Measurements from ENCODE around the gene ADAMTSL5. TPM values are rescaled to one million over a fixed set of nuclear protein-coding genes. Genes with fewer than 3 reads are reported as not detected.
A peak's percentile ranks its signal among the peaks of the same experiment; 100 is the strongest.

The ADAMTSL5 gene
- total and polyA plus RNA-seq, 4 experiments from 2014 or later = 1.5 to 3.6 (median 2.4) TPM

GRCh38 chr19:1467215-1467489 is 45.7 kb downstream of the ADAMTSL5 start:
- H3K27me3 Mint-ChIP-seq = no peaks in the 10 kb centered on the region
- H3K27ac Mint-ChIP-seq = no peak overlapping the region
- ChIA-PET CTCF (ENCODE audit: partially characterized antibody) (interaction anchor here (1.2 kb wide), 1 partner anchor 30 kb away, joined by 3 read pairs; no protein-coding TSS in a partner anchor), POLR2A (ENCODE audit: partially characterized antibody) (interaction anchor here (0.7 to 1.3 kb wide), 2 partner anchors 11 to 110 kb away, joined by 3 to 4 read pairs; no protein-coding TSS in a partner anchor)
- Histone ChIP-seq H3K9me3 (ENCODE audit: control insufficient read depth in 1 of 2, low read length in 2 of 2) (no peaks in the 10 kb centered on the region), H3K4me1 (ENCODE audit: insufficient read depth, low read length) (peaks cover 54% of the 10 kb centered on the region), H3K27me3 (ENCODE audit: insufficient read depth, low read length) (no peaks in the 10 kb centered on the region), H3K4me3 (ENCODE audit: low read length in 2 of 2) (no peak overlapping the region), H3K36me3 (ENCODE audit: insufficient read depth, low read length) (no peaks in the 10 kb centered on the region), H3K27ac (ENCODE audit: low read depth, low read length) (no peak overlapping the region)
- H3K4me3 Mint-ChIP-seq = no peak overlapping the region
- no peaks in the 10 kb centered on the region for H3K36me3 Mint-ChIP-seq
- H3K4me1 Mint-ChIP-seq = peaks cover 0 to 14% (median 7%) of the 10 kb centered on the region in 4 donors
- intact Hi-C loops (cut with micrococcal nuclease) = no loop called here
- no peak for DNase-seq
- H3K9me3 Mint-ChIP-seq = no peaks in the 10 kb centered on the region

GRCh38 chr19:1466461-1467214 is 46.2 kb downstream of the ADAMTSL5 start:
- H3K9me3 Mint-ChIP-seq = no peaks in the 10 kb centered on the region
- DNase-seq = no peak
- H3K27me3 Mint-ChIP-seq = no peaks in the 10 kb centered on the region
- H3K27me3 ChIP-seq (ENCODE audit: insufficient read depth, low read length) = no peaks in the 10 kb centered on the region
- no peak overlapping the region for H3K4me3 ChIP-seq (ENCODE audit: low read length in 2 of 2)
- no peak overlapping the region for H3K27ac Mint-ChIP-seq
- no peak overlapping the region for H3K4me3 Mint-ChIP-seq
- ChIA-PET CTCF (ENCODE audit: partially characterized antibody) (interaction anchor here (0.8 to 1.2 kb wide), 3 partner anchors 14 to 29 kb away, joined by 3 read pairs; no protein-coding TSS in a partner anchor), POLR2A (ENCODE audit: partially characterized antibody) (interaction anchor here (0.7 to 1.3 kb wide), 2 partner anchors 11 to 109 kb away, joined by 3 to 4 read pairs; no protein-coding TSS in a partner anchor)
- no peaks in the 10 kb centered on the region for H3K9me3 ChIP-seq (ENCODE audit: control insufficient read depth in 1 of 2, low read length in 2 of 2)
- no peaks in the 10 kb centered on the region for H3K36me3 ChIP-seq (ENCODE audit: insufficient read depth, low read length)
- no peaks in the 10 kb centered on the region for H3K36me3 Mint-ChIP-seq
- peaks cover 0 to 10% (median 5%) of the 10 kb centered on the region in 4 donors for H3K4me1 Mint-ChIP-seq
- peaks cover 49% of the 10 kb centered on the region for H3K4me1 ChIP-seq (ENCODE audit: insufficient read depth, low read length)
- no peak overlapping the region for H3K27ac ChIP-seq (ENCODE audit: low read depth, low read length)
- intact Hi-C loops (cut with micrococcal nuclease) = no loop called here

- CTCF ChIA-PET (ENCODE audit: partially characterized antibody) = interaction anchor here (0.8 to 1.2 kb wide), 3 partner anchors 13 to 29 kb away, joined by 3 read pairs; no protein-coding TSS in a partner anchor
- intact Hi-C loops (cut with micrococcal nuclease) = no loop called here
- Histone ChIP-seq H3K36me3 (ENCODE audit: insufficient read depth, low read length) (no peaks in the 10 kb centered on the region), H3K4me1 (ENCODE audit: insufficient read depth, low read length) (peaks cover 43% of the 10 kb centered on the region), H3K27me3 (ENCODE audit: insufficient read depth, low read length) (no peaks in the 10 kb centered on the region), H3K27ac (ENCODE audit: low read depth, low read length) (no peak overlapping the region), H3K9me3 (ENCODE audit: control insufficient read depth in 1 of 2, low read length in 2 of 2) (no peaks in the 10 kb centered on the region), H3K4me3 (ENCODE audit: low read length in 2 of 2) (no peak overlapping the region)
- Mint-ChIP-seq H3K4me3 (no peak overlapping the region), H3K4me1 (peaks cover 0 to 4% (median 1%) of the 10 kb centered on the region in 4 donors), H3K9me3 (no peaks in the 10 kb centered on the region), H3K27me3 (no peaks in the 10 kb centered on the region), H3K36me3 (no peaks in the 10 kb centered on the region), H3K27ac (no peak overlapping the region)
- POLR2A ChIA-PET (ENCODE audit: partially characterized antibody) = interaction anchor here (1.3 kb wide), 1 partner anchor 10 kb away, joined by 4 read pairs; no protein-coding TSS in a partner anchor
- DNase-seq = no peak
Measured at GRCh38 chr19:1466018-1466460, 46.8 kb downstream of the ADAMTSL5 start.

GRCh38 chr19:1465191-1466016 is 47.4 kb downstream of the ADAMTSL5 start:
- Mint-ChIP-seq H3K9me3 (no peaks in the 10 kb centered on the region), H3K4me1 (peaks cover 0 to 3% (median 0%) of the 10 kb centered on the region in 4 donors), H3K4me3 (no peak overlapping the region), H3K27ac (no peak overlapping the region), H3K27me3 (no peaks in the 10 kb centered on the region), H3K36me3 (no peaks in the 10 kb centered on the region)
- no peak overlapping the region for H3K27ac ChIP-seq (ENCODE audit: low read depth, low read length)
- no peaks in the 10 kb centered on the region for H3K27me3 ChIP-seq (ENCODE audit: insufficient read depth, low read length)
- peak in 1 of 5 donors; percentile 31 for DNase-seq
- ChIA-PET CTCF (ENCODE audit: partially characterized antibody) (interaction anchor here (0.7 to 1.2 kb wide), 4 partner anchors 13 to 40 kb away, joined by 3 read pairs; no protein-coding TSS in a partner anchor), POLR2A (ENCODE audit: partially characterized antibody) (interaction anchor here (1.3 kb wide), 1 partner anchor 10 kb away, joined by 4 read pairs; no protein-coding TSS in a partner anchor)
- H3K4me1 ChIP-seq (ENCODE audit: insufficient read depth, low read length) = peaks cover 39% of the 10 kb centered on the region
- H3K9me3 ChIP-seq (ENCODE audit: control insufficient read depth in 1 of 2, low read length in 2 of 2) = no peaks in the 10 kb centered on the region
- H3K36me3 ChIP-seq (ENCODE audit: insufficient read depth, low read length) = no peaks in the 10 kb centered on the region
- intact Hi-C loops (cut with micrococcal nuclease) = no loop called here
- no peak overlapping the region for H3K4me3 ChIP-seq (ENCODE audit: low read length in 2 of 2)

- no peak overlapping the region for H3K27ac Mint-ChIP-seq
- H3K4me1 ChIP-seq (ENCODE audit: insufficient read depth, low read length) = peaks cover 13% of the 10 kb centered on the region
- no peak overlapping the region for H3K4me3 ChIP-seq (ENCODE audit: low read length in 2 of 2)
- no peaks in the 10 kb centered on the region for H3K9me3 ChIP-seq (ENCODE audit: control insufficient read depth in 1 of 2, low read length in 2 of 2)
- H3K27me3 ChIP-seq (ENCODE audit: insufficient read depth, low read length) = no peaks in the 10 kb centered on the region
- no peak overlapping the region for H3K4me3 Mint-ChIP-seq
- H3K27ac ChIP-seq (ENCODE audit: low read depth, low read length) = no peak overlapping the region
- no peak for DNase-seq
- no peaks in the 10 kb centered on the region for H3K36me3 Mint-ChIP-seq
- H3K36me3 ChIP-seq (ENCODE audit: insufficient read depth, low read length) = no peaks in the 10 kb centered on the region
- ChIA-PET CTCF (ENCODE audit: partially characterized antibody) (no interaction called here), POLR2A (ENCODE audit: partially characterized antibody) (no interaction called here)
- no peaks in the 10 kb centered on the region for H3K4me1 Mint-ChIP-seq
- no peaks in the 10 kb centered on the region for H3K9me3 Mint-ChIP-seq
- intact Hi-C loops (cut with micrococcal nuclease) = no loop called here
- peaks cover 4 to 11% of the 10 kb centered on the region in 2 donors for H3K27me3 Mint-ChIP-seq
Measured at GRCh38 chr19:1461862-1462261, 51.0 kb downstream of the ADAMTSL5 start.

- DNase-seq = no peak
- Mint-ChIP-seq H3K27me3 (peaks cover 8 to 16% of the 10 kb centered on the region in 2 donors), H3K9me3 (peaks cover 0 to 2% (median 0%) of the 10 kb centered on the region in 8 donors), H3K27ac (no peak overlapping the region), H3K36me3 (no peaks in the 10 kb centered on the region), H3K4me3 (no peak overlapping the region), H3K4me1 (peaks cover 0 to 6% (median 5%) of the 10 kb centered on the region in 4 donors)
- intact Hi-C loops (cut with micrococcal nuclease) = no loop called here
- ChIA-PET POLR2A (ENCODE audit: partially characterized antibody) (no interaction called here), CTCF (ENCODE audit: partially characterized antibody) (no interaction called here)
- H3K4me3 ChIP-seq (ENCODE audit: low read length in 2 of 2) = no peak overlapping the region
- H3K36me3 ChIP-seq (ENCODE audit: insufficient read depth, low read length) = no peaks in the 10 kb centered on the region
- H3K27me3 ChIP-seq (ENCODE audit: insufficient read depth, low read length) = no peaks in the 10 kb centered on the region
- no peaks in the 10 kb centered on the region for H3K9me3 ChIP-seq (ENCODE audit: control insufficient read depth in 1 of 2, low read length in 2 of 2)
- peaks cover 13% of the 10 kb centered on the region for H3K4me1 ChIP-seq (ENCODE audit: insufficient read depth, low read length)
- no peak overlapping the region for H3K27ac ChIP-seq (ENCODE audit: low read depth, low read length)
Measured at GRCh38 chr19:1460033-1460995, 52.5 kb downstream of the ADAMTSL5 start.
